ENCODE results near the gene FAM50B.

DNA sequence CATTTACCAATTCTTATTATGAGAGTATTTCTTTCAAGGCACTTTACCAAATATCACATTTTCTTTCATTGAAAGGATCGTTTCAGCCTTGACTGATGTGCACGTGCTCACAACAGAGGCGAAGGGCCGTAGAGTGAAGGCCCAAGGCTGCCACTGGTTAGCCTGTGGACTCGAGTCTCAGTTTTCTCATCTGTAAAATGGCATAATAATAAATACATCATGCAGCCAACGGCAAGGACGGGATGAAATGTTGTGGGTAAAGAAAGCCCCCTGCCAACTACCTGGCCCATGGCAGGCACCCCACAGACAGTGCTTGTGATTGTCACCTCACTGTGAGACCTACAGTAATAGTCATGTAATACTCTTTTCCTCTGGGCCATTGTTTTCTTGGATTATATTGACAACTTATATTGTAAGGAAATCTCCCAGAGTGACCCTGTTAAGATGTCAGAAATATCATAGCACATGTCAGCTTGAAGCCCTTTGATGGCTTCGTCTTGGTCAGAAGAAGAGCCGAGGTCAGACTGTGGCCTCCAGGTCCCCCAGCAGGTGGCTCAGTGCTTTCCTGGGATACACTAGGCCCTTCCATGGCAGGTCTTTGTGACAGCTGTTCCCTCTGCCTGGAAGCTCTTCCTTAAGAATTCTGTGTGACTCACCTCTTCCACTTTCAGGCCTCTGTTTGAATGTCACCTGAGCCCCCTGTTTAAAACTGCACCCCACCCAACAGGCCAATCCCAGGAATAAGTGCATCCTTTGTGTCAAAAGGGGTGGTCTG is 36.3 kb downstream of the FAM50B start:
- TF ChIP-seq GATA2 (IDR thresholded peaks at IDR 0.05; ENCODE audit: low read depth, low read length) (no peak), GATA3 (IDR thresholded peaks at IDR 0.05; ENCODE audit: low read depth, low read length) (no peak)

Data from SH-SY5Y (cell line).